HepG2 (cell line): ENCODE results near the gene ALG14. TPM values are rescaled to one million over a fixed set of nuclear protein-coding genes. Genes with fewer than 3 reads are reported as not detected.
A peak's percentile ranks its signal among the peaks of the same experiment; 100 is the strongest.

Experiments used
- BRCA1 ChIP-seq: sonication (generic); formaldehyde crosslinking; IDR thresholded peaks from 2 replicates; pipeline ENCODE4 v1.4.0; 2020; ENCODE audit warnings: missing genetic modification reagents
- CREM ChIP-seq, 2 experiments: sonication (generic) in 1 of 2; formaldehyde crosslinking in 1 of 2; IDR thresholded peaks; 2 replicates each; pipeline versions ENCODE4 v1.4.0 to v1.6.1; 2016 to 2020; ENCODE audit warnings: antibody characterized with exemption in 1 of 2, mild to moderate bottlenecking in 1 of 2, missing genetic modification reagents in 1 of 2
- EP300 ChIP-seq, 3 experiments: sonication (generic) in 1 of 3; formaldehyde crosslinking in 1 of 3; IDR thresholded peaks; 2 replicates each; pipeline versions ENCODE4 v1.5.1 to v1.6.1; 2011 to 2020; ENCODE audit warnings: low read depth in 2 of 3, low read length in 2 of 3, borderline replicate concordance in 1 of 3, improper control_type of control experiment in 1 of 3, mild to moderate bottlenecking in 1 of 3, missing genetic modification reagents in 1 of 3, moderate library complexity in 1 of 3
- KDM2A ChIP-seq: sonication (generic); formaldehyde crosslinking; IDR thresholded peaks from 2 replicates; pipeline ENCODE4 v1.4.0; 2020; ENCODE audit warnings: low read depth, missing genetic modification reagents, borderline replicate concordance
- KLF16 ChIP-seq, 2 experiments: sonication (generic) in 1 of 2; formaldehyde crosslinking in 1 of 2; IDR thresholded peaks; 2 replicates each; pipeline versions ENCODE4 v1.6.1 to v1.8.0; 2016 to 2023; ENCODE audit warnings: missing genetic modification reagents in 2 of 2, missing compliant biosample characterization in 1 of 2
- PAWR ChIP-seq: sonication (generic); formaldehyde crosslinking; IDR thresholded peaks from 2 replicates; pipeline ENCODE4 v1.4.0; 2020; ENCODE audit warnings: missing genetic modification reagents, mild to moderate bottlenecking, borderline replicate concordance
- RBM39 ChIP-seq: fragments of 200-400 bp; formaldehyde crosslinking; IDR thresholded peaks from one replicate; pipeline ENCODE4 v1.6.1; 2018; ENCODE audit warnings: antibody characterized with exemption, mild to moderate bottlenecking, low read depth, low read length; ENCODE audit not compliant: poor library complexity, severe bottlenecking
- ZBTB3 ChIP-seq: sonication (generic); formaldehyde crosslinking; IDR thresholded peaks from 2 replicates; pipeline ENCODE4 v1.4.0; 2020; ENCODE audit warnings: low read depth, mild to moderate bottlenecking, moderate library complexity, missing genetic modification reagents, borderline replicate concordance
- ZFP36L1 ChIP-seq: sonication (generic); formaldehyde crosslinking; IDR thresholded peaks from 2 replicates; pipeline ENCODE4 v1.8.0; 2022; ENCODE audit warnings: mild to moderate bottlenecking, missing genetic modification reagents, moderate library complexity
- ZIK1 ChIP-seq: sonication (generic); formaldehyde crosslinking; IDR thresholded peaks from 2 replicates; pipeline ENCODE4 v1.5.0; 2020; ENCODE audit warnings: mild to moderate bottlenecking, low read depth, missing genetic modification reagents, borderline replicate concordance
- ZNF136 ChIP-seq: sonication (generic); formaldehyde crosslinking; IDR thresholded peaks from 2 replicates; pipeline ENCODE4 v1.8.1; 2022; ENCODE audit warnings: low read depth, mild to moderate bottlenecking, moderate library complexity, missing genetic modification reagents
- ZNF343 ChIP-seq: sonication (generic); formaldehyde crosslinking; IDR thresholded peaks from 2 replicates; pipeline ENCODE4 v1.4.0; 2020; ENCODE audit warnings: mild to moderate bottlenecking, missing genetic modification reagents
- ZNF678 ChIP-seq: sonication (generic); formaldehyde crosslinking; IDR thresholded peaks from 2 replicates; pipeline ENCODE4 v1.4.0; 2020; ENCODE audit warnings: mild to moderate bottlenecking, missing genetic modification reagents
- ZNF839 ChIP-seq: sonication (generic); formaldehyde crosslinking; IDR thresholded peaks from 2 replicates; pipeline ENCODE4 v1.4.0; 2020; ENCODE audit warnings: missing genetic modification reagents, mild to moderate bottlenecking, borderline replicate concordance
- polyA plus RNA-seq, 8 experiments: library from polyadenylated mRNA; depleted of rRNA in 3 of 8; stranded (reverse) in 7 of 8; unstranded in 1 of 8; fragments of >200 nt; fragmentation: Illumina TruSeq in 4 of 8; extraction: Trizol in 4 of 8; gene quantifications; 2 replicates each; pipeline versions ENCODE4 v1.2.1 to v1.2.3, GENCODE V29; 2011 to 2016; ENCODE audit warnings: low read depth in 4 of 8, missing spikeins in 1 of 8, mixed read lengths in 1 of 8; ENCODE audit not compliant: insufficient read depth in 1 of 8
- total RNA-seq, 5 experiments: library from RNA; depleted of rRNA; stranded (reverse); fragments of >200 nt; fragmentation: Illumina TruSeq; extraction: Trizol; gene quantifications; 2 replicates each; pipeline ENCODE4 v1.2.3, GENCODE V29; 2016; ENCODE audit warnings: low read depth in 1 of 5
- TF ChIP-seq, protein P1 (sequence below): IDR thresholded peaks from 2 replicates; pipeline ENCODE4 v1.6.1; 2016; ENCODE audit warnings: control low read depth
- TF ChIP-seq, protein P2 (sequence below): sonication (generic); formaldehyde crosslinking; IDR thresholded peaks from 2 replicates; pipeline ENCODE4 v1.5.0; 2020; ENCODE audit warnings: missing genetic modification reagents
- TF ChIP-seq, protein P3 (sequence below): sonication (generic); formaldehyde crosslinking; IDR thresholded peaks from 2 replicates; pipeline ENCODE4 v1.4.0; 2020; ENCODE audit warnings: mild to moderate bottlenecking, missing genetic modification reagents

Gene ALG14
- total and polyA plus RNA-seq, 2 of the 13 experiments (the other 11 are each of a cell fraction or from before 2014, with no cell fraction given), result 4.5 to 12.7 TPM

DNA sequence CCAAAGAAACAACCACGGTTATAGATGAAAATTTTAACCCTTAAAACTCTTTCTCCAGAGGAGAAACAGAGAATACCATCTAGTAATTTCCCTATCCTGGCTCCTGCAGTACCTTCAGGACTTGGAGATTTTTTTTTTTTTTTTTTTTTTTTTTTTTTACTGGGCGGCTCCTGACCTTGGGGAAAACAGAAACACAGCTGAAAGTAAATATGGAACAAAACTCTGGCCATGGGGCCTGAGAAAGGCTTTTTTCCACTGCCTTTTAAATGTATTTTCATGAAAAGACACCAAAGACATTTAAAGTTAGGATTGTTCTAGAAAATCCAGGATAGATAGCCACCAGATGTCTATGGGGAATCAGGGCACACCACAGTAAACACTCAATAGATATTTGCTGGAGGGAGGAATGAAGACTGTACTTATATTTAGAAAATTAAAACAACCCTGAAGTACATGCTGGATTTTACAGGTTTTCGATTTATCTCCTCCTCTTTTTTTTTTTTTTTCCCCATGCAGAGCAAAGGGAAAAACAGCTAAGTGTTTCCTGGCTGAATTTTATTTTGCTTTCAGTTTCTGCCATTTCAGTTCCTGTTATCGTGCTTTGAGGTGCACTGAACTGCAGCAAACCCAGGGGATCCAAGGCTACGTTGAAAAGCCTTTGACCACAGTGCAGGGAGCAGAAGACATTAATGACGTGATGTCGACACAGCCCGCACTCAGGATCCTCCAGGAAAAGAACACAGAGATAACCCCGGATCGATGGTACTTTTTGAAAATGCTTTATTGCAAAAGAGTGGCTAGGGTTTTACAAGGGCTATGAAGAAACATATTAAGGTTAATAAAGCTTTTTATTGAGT lies 110.1 kb downstream of the ALG14 start (continued):
- TF ChIP-seq ZBTB3 (CRISPR knock-in tag), result no peak
- peak; percentile 45; the same call in 1 of the 2 replicates for TF ChIP-seq KDM2A
- no peak for TF ChIP-seq ZIK1
- TF ChIP-seq, protein P1, sequence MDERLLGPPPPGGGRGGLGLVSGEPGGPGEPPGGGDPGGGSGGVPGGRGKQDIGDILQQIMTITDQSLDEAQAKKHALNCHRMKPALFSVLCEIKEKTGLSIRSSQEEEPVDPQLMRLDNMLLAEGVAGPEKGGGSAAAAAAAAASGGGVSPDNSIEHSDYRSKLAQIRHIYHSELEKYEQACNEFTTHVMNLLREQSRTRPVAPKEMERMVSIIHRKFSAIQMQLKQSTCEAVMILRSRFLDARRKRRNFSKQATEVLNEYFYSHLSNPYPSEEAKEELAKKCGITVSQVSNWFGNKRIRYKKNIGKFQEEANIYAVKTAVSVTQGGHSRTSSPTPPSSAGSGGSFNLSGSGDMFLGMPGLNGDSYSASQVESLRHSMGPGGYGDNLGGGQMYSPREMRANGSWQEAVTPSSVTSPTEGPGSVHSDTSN (CRISPR knock-in tag), result no peak
- TF ChIP-seq KLF16 (CRISPR knock-in tag; IDR thresholded peaks at IDR 0.05), result peak in 1 of 2 experiments; percentile 73; a peak in 1 of 4 replicates
- TF ChIP-seq ZFP36L1, result no peak
- TF ChIP-seq, protein P2, sequence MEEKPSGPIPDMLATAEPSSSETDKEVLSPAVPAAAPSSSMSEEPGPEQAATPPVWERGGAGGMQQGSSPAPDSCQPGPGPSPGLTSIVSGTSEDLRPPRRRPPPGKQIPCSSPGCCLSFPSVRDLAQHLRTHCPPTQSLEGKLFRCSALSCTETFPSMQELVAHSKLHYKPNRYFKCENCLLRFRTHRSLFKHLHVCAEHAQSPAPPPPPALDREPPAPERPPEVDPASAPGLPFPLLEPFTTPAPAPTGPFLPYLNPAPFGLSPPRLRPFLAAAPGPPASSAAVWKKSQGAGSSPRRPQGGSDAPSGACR (CRISPR knock-in tag), result no peak
- 0 out of 2 replicates have a peak, but pooled peaks have one; percentile 48 for TF ChIP-seq ZNF343 (CRISPR knock-in tag)
- TF ChIP-seq BRCA1 (CRISPR knock-in tag), result no peak
- TF ChIP-seq CREM (IDR thresholded peaks at IDR 0.05), result peak; percentile 89
- TF ChIP-seq CREM (CRISPR knock-in tag; IDR thresholded peaks at IDR 0.05), result no peak
- TF ChIP-seq ZNF136, result no peak
- no peak for TF ChIP-seq ZNF678 (CRISPR knock-in tag)
- TF ChIP-seq, protein P3, sequence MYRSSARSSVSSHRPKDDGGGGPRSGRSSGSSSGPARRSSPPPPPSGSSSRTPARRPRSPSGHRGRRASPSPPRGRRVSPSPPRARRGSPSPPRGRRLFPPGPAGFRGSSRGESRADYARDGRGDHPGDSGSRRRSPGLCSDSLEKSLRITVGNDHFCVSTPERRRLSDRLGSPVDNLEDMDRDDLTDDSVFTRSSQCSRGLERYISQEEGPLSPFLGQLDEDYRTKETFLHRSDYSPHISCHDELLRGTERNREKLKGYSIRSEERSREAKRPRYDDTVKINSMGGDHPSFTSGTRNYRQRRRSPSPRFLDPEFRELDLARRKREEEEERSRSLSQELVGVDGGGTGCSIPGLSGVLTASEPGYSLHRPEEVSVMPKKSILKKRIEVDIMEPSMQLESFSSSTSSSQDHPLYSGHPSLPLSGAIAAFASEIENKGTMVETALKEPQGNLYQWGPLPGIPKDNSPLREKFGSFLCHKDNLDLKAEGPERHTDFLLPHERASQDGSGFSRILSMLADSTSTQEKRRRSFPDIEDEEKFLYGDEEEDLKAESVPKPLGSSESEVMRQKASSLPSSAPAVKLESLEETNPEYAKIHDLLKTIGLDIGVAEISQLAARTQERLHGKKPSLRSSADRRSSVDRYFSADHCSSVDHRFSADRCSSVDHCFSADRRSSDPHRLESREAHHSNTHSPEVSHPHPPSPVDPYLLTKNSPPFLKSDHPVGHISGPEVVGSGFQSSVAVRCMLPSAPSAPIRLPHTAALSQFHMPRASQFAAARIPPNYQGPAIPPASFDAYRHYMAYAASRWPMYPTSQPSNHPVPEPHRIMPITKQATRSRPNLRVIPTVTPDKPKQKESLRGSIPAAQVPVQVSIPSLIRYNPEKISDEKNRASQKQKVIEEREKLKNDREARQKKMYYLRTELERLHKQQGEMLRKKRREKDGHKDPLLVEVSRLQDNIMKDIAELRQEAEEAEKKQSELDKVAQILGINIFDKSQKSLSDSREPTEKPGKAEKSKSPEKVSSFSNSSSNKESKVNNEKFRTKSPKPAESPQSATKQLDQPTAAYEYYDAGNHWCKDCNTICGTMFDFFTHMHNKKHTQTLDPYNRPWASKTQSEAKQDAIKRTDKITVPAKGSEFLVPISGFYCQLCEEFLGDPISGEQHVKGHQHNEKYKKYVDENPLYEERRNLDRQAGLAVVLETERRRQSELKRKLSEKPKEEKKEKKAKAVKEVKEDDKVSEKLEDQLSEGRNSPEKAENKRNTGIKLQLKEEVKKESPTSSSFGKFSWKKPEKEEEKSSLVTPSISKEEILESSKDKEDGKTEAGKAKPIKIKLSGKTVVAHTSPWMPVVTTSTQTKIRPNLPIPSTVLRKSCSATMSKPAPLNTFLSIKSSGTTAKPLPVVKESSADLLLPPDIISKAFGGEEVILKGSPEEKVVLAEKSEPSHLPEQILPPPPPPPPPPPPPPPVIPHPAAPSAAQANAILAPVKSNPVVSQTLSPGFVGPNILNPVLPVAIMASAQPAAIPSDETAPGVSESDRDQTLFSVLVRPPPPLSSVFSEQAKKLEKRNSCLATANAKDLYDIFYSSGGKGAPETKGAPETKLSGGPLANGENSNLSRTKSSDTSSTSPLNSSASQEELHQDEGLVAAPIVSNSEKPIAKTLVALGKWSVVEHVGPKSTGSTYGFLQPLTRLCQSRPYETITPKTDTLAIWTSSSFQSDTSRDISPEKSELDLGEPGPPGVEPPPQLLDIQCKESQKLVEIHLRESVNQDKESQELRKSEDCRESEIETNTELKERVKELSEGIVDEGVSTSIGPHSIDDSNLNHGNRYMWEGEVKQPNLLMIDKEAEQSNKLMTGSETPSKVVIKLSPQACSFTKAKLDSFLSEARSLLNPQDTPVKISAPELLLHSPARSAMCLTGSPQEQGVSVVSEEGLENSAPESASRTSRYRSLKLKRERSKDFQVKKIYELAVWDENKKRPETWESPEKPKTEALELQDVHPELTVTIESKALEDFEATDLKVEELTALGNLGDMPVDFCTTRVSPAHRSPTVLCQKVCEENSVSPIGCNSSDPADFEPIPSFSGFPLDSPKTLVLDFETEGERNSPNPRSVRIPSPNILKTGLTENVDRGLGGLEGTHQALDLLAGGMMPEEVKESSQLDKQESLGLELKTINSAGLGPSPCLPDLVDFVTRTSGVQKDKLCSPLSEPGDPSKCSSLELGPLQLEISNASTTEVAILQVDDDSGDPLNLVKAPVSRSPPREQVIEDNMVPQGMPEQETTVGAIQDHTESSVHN, result no peak
- no peak for TF ChIP-seq RBM39
- TF ChIP-seq ZNF839 (CRISPR knock-in tag), result no peak
- no peak for TF ChIP-seq PAWR (CRISPR knock-in tag)
- TF ChIP-seq EP300 (IDR thresholded peaks at IDR 0.05; ENCODE audit: low read depth in 2 of 2, low read length in 2 of 2), result peak in 1 of 2 experiments; percentile 92; a peak in 2 of 4 replicates
- peak; percentile 45; the same call in 1 of the 2 replicates for TF ChIP-seq EP300 (CRISPR knock-in tag; IDR thresholded peaks at IDR 0.05; ENCODE audit: borderline replicate concordance)
